Measurements from ENCODE around the gene SNX32.
"Not testable (repeated sequence)": the region's sequence is repeated elsewhere in the genome, so short reads cannot be mapped to it uniquely, and the experiment has no call there.

SNX32 gene

GRCh38 chr11:65829459-65829858 lies 4.3 kb upstream of the SNX32 start:
- no peak for DNase-seq (ENCODE audit: low read depth)

GRCh38 chr11:65832231-65832630 lies 1.5 kb upstream of the SNX32 start:
- not testable (repeated sequence) for DNase-seq (ENCODE audit: low read depth)

DNA sequence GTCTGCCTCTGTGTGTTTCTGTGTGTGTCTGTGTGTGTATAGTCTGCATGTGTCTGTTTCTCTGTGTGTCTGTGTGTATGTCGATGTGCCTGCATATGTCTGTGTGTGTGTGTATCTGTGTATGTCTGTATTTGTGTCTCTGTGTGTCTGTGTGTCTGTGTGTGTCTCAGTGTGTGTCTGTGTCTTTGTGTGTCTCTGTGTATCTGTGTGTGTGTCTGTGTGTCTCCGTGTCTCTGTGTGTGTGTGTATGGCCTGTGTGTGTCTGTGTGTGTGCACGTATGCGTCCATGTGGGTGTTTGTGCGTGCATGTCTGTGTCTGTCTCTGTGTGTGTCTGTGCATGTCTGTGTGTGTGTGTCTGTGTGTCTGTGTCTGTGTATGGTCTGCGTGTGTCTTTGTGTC lies 439 bp downstream of the SNX32 start:
- no peak for DNase-seq (ENCODE audit: low read depth)

DNA sequence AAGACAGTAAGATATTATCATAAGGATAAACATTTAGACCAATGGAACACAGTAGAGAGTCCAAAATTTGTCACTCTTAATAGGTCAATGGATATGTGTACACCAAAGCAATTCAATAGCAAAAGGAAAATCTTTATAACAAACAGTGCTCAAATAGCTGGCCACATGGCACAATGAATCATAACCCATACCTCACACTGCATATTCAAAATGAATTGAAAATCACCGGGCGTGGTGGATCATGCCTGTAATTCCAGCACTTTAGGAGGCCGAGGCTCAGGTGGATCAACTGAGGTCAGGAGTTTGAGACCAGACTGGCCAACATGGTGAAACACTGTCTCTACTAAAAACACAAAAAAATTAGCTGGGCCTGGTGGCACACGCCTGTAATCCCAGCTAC lies 8.4 kb downstream of the SNX32 start:
- no peak for DNase-seq (ENCODE audit: low read depth)

GRCh38 chr11:65843811-65844210 lies 10.0 kb downstream of the SNX32 start:
- DNase-seq (ENCODE audit: low read depth): no peak

- DNase-seq (ENCODE audit: low read depth): no peak
Measured at GRCh38 chr11:65844231-65844872, 10.6 kb downstream of the SNX32 start.

GRCh38 chr11:65847746-65848145 lies 14.0 kb downstream of the SNX32 start:
- no peak for DNase-seq (ENCODE audit: low read depth)

- DNase-seq (ENCODE audit: low read depth): not testable (repeated sequence)
Measured at GRCh38 chr11:65848693-65849092, 14.9 kb downstream of the SNX32 start.

DNA sequence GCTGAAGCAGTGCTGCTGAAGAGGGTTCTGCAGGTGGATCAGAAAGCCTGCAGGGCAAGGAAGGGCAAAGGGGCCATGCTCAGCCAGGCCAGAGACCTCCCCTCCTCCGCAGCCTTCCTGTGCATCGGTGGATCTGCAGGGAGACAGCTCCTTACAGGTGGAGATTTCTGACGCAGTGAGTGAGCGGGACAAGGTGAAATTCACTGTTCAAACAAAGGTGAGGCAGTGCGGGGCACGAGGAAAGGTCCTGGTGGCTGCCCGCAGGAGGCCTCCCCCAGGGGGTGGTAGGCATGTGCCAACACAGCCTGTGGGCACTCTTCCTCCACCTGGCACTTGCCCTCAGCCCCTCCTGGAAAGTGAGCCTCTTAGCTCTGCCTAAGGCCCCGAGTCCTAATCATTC lies 15.6 kb downstream of the SNX32 start:
- no peak for DNase-seq (ENCODE audit: low read depth)

DNA sequence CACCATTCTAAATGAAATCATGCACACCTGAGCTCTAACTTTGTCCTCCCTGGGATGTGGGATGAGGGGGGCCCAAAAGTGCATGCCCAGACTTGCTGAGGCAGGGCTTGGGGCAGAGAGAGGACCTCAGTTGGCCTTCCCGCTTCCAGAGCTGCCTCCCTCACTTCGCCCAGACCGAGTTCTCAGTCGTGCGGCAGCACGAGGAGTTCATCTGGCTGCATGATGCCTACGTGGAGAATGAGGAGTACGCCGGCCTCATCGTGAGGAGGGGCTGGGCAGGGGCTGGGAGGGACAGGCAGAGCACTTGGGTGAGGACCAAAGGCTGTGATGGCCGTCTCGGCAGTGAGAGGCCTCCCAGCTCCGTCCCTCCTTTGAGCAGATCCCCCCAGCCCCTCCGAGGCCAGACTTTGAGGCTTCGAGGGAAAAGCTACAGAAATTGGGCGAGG lies 16.0 kb downstream of the SNX32 start:
- no peak for DNase-seq (ENCODE audit: low read depth)

- DNase-seq (ENCODE audit: low read depth): no peak
Measured at GRCh38 chr11:65850217-65851082, 16.7 kb downstream of the SNX32 start.

DNA sequence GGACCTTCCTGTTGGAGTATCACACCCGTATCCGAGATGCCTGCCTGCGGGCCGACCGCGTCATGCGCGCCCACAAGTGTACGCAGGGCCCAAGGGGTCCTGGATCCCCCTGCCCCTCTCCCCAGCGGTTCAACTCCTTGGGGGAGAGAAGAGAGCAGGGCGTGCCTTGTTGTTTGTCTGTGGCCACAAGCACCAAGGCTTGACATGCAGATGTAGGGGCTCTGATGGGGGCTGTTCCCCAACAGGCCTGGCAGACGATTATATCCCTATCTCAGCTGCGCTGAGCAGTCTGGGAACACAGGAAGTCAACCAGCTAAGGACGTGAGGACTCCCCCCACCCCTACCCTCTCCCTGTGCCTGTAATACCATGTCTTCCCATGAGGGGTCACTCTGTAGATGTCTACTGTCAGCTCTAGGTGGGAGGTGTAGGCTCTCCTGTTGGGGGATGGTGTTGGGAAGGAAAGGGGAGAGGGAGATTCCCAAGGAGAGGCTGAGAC lies 17.4 kb downstream of the SNX32 start:
- no peak for DNase-seq (ENCODE audit: low read depth)

DNA sequence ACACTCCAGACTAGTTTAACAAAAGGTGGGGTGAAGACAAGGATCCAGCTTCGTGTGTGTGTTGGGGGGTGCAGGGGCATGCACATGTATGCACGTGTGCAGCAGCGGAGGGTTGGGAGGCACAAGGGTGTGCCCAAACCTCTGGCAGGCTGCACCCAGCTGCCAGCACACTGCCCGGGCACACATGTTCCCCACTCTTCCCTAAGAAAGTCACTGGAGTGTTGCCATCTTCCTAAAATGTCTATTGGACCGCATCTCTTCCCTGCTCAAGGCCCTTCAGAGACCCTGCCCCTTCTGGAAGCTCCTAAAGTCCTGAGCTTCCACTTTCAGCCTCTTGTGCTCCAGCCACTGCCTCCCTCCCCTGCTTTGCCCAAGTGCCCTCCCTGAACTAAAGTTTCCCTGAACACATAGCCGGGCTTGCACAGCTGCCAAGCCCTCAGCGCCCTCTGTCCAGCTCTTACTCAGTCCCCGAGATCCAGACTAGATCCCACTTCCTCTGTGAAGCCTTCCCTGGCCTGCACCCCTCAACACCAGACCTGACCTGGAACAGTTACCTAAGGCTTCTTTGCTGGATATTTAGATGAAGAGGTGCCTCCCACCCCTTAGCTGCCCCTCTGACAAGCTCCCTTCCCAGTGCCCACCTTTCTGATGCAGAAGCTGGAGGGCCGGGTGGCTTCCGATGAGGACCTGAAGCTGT lies 18.2 kb downstream of the SNX32 start:
- DNase-seq (ENCODE audit: low read depth): no peak

- no peak for DNase-seq (ENCODE audit: low read depth)
Measured at GRCh38 chr11:65852508-65853245, 18.9 kb downstream of the SNX32 start.

DNA sequence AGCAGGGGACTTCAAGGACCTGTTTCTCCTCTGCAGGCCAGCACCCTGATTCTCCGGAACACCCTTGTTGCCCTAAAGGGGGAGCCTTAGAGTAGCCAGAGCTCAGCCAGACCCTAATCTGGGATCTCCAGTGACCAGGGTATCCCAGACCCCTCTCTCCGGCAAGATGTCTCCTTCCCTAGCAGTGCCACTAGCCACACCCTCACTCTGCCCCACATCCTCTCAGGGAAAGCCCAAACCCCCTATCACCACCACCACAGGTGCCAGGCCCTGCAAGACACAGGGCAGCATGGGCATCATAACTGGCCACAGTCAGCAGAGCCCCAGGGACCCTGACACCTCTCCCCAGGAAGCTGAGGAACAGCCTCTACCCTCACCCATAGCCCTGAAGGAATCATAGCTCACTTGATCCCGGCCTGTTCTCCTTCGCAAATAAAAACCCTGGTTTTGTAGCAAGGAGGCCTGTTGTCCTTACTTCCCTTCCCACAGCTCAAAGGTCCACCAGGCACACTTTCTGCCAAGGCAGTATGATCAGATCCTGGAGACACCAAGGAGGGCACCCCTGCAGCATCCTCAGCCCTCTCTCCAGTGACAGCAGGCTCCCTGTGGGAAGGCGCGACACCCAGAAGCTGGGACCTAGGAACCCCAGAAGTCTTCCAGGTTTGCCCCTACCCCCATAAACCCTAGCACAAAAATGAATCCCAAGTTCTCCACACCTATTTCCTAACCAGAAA lies 19.6 kb downstream of the SNX32 start:
- DNase-seq (ENCODE audit: low read depth): no peak

DNA sequence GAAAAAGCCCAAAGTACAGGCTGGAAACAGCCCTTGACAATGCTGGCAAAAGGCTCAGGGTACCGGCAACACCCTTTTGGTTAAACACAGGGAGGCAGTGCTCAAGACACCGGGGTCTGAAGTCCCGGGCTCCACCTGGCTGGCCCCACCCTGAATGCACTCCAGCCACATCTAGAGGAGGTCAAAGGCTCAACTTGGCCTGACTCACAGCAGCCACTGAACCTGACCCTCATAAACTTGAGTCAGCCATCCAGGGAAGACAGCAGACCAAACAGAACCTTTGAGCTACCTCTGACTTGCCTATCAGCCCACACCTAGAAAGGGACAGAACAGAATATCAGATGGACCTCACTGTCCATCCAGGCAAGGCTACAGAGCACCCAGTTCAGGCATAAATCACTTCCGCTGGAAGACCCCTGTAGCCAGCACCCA lies 20.4 kb downstream of the SNX32 start:
- no peak for DNase-seq (ENCODE audit: low read depth)

DNA sequence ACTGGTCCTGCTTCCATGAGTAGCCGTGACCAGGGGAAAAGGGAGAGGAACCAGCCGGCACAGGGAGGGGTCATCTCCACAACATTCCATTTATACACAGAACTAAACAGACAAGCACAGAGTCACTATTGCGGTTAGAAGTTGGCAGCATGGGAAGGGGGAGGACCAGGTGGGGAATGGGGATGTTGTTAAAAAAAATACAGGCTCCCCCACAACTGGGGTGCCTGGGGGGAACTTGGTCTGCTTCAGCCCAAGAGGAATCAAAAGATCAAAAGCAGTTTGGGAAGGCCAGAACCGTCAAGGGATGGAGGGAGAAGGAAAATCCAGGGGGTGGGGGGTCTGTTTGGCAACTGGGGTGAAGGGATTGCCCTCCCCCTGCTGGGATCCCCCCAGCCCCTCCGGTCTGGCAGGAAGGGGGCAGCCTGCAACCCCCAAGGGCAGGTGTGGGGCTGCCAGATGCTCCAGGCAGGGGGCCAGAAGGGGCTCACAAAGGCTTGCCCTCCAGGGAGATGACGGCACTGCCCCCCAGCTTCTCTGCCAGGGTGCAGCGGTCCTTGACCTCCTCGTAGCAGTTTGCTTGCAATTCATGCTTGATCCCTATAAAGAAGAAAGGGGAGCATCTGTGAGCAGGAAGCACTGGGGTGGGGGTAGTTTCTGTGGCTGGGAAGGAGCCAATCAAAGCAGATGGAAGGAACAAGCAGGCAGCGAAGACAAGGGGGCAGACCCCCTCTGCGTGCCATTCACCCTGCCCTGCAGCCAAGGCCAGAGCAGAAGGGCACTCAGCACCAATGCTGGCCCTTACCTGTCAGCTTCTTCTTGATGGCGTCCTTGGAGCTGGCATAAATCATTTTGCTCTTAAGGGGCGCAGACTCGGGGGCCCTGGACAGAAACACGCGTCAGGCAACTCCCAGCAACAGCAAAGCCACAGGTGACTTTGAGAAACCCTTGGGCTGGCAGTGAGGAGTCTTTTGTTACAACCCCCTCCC lies 21.4 kb downstream of the SNX32 start:
- DNase-seq (ENCODE audit: low read depth): no peak

- DNase-seq (ENCODE audit: low read depth): no peak
Measured at GRCh38 chr11:65855927-65856363, 22.2 kb downstream of the SNX32 start.

DNA sequence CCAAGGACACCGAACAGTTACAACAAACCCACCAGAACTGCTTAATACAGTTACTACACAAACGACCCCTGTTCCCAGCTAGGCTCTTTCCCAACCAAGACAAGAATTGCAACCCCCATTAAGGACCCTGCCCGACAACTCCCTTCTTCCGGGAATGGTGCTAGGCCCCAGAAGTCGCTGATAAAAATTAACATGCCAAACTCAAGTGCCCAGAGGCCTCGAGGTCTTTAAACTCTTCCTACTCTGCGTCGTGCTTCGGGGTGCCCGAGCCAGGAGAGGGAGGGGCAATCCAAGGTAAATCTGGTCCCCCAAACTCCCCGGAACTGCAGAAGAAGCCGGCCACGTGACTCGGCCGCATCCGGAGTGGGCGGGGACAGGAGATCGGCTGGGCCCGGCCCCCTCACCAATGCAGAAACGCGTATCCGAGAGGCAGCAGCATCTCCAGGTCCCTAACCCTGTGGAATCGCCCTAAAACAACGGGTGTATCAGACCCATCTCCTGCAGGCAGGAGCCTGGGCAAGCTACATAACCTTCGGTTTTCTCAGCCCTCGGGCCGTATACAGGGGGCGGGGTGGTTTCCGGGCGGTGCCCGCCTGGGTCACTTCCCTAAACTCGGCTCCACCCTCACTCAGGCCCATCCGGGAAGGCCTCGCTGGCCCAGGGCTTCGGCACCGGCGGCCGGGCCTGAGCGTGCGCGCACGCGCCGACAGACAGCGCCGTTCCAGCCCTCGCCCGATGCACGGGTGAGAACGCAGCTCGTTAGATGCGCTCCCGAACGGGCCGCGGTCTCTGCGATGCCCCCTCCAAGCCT lies 23.1 kb downstream of the SNX32 start:
- DNase-seq (ENCODE audit: low read depth): peak; percentile 68

All from stimulated activated CD8-positive, alpha-beta memory T cell treated with anti-CD3 and anti-CD28 coated beads, Interleukin-12 subunit alpha, Interleukin-12 subunit beta, amount 100 ng/mL, for 1 hour (primary cell).